ENCODE results near the gene CLPSL2.

DNA sequence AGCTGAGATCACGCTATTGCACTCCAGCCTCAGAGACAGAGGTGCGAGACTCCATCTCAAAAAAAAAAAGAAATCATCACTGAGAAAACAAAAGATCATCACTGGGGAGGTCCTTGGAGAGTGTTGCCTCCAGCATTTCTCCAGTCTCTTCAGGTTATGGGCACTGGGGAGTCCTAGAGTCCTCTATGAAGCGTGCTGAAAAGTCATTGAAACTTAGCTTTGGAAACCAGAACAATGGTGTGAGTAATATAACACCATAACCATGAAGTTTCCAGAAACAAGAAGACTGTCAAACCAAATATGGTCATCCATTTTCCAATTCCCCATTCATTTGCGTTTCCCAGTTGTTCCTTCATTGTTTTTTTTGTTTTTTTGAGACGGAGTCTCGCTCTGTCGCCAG, 25.8 kb upstream of the CLPSL2 start:
- TF ChIP-seq POLR2A (IDR thresholded peaks at IDR 0.05; ENCODE audit: low read depth, low read length) (no peak), POLR2AphosphoS5 (IDR thresholded peaks at IDR 0.05; ENCODE audit: low read depth, low read length) (no peak), TAF1 (IDR thresholded peaks at IDR 0.05; ENCODE audit: low read depth, low read length) (no peak)

Measured in GM12891 (cell line).